Caco-2 (cell line): ENCODE measurements around the gene ZDHHC14. TPM values are rescaled to one million over a fixed set of nuclear protein-coding genes. Genes with fewer than 3 reads are reported as not detected.

Experiments used
- BruUV-seq: library from RNA; stranded (reverse); fragments of 400-500 nt; replicated peaks from 2 replicates; lab custom pipeline; 2021; lab: Mats Ljungman, UMichigan
- CTCF ChIA-PET: fragments of 300-600 bp; sonication (Branson Sonifier 250); formaldehyde crosslinking; loops from one replicate; lab custom pipeline; 2022; ENCODE audit warnings: antibody characterized with exemption; lab: Charles Lee
- POLR2A ChIA-PET: fragments of 300-600 bp; sonication (Branson Sonifier 250); formaldehyde crosslinking; loops from one replicate; lab custom pipeline; 2022; ENCODE audit warnings: antibody characterized with exemption; lab: Charles Lee
- DNase-seq, 2 experiments: peaks; one replicate each; pipeline versions ENCODE4 v3.0.0 to v3.0.0-alpha.2; 2020 to 2022
- H3K27me3 ChIP-seq: replicated peaks from 2 replicates; pipeline ENCODE4 v1.6.0; 2011; ENCODE audit warnings: low read length; ENCODE audit not compliant: control insufficient read depth, insufficient read depth
- H3K36me3 ChIP-seq: 2 replicates; pipeline ENCODE4 v1.5.1; 2011; ENCODE audit warnings: low read length; ENCODE audit not compliant: control insufficient read depth, insufficient read depth
- H3K4me1 ChIP-seq: fragments of 250-450 bp; sonication (Bioruptor Pico); 2 replicates; pipeline ENCODE4 v1.5.1; 2020; ENCODE audit warnings: mild to moderate bottlenecking
- H3K4me3 ChIP-seq: 2 replicates; pipeline ENCODE4 v1.5.1; 2011; ENCODE audit warnings: low read depth, mild to moderate bottlenecking, control low read depth, low read length
- H3K9me3 ChIP-seq: fragments of 250-450 bp; sonication (Bioruptor Pico); 2 replicates; pipeline ENCODE4 v1.5.1; 2020; ENCODE audit warnings: mild to moderate bottlenecking, moderate library complexity
- H3K27ac Mint-ChIP-seq: one replicate; pipeline ENCODE4 v1.8.0; 2022; ENCODE audit warnings: mixed read lengths; ENCODE audit not compliant: unreplicated experiment
- H3K27me3 Mint-ChIP-seq: one replicate; pipeline ENCODE4 v1.8.0; 2022; ENCODE audit warnings: mixed read lengths; ENCODE audit not compliant: insufficient read depth, unreplicated experiment
- H3K36me3 Mint-ChIP-seq: one replicate; pipeline ENCODE4 v1.8.0; 2022; ENCODE audit warnings: mild to moderate bottlenecking, mixed read lengths; ENCODE audit not compliant: insufficient read depth, unreplicated experiment
- H3K4me1 Mint-ChIP-seq: one replicate; pipeline ENCODE4 v1.8.0; 2022; ENCODE audit warnings: low read depth, mixed read lengths; ENCODE audit not compliant: unreplicated experiment
- H3K4me3 Mint-ChIP-seq: one replicate; pipeline ENCODE4 v1.8.0; 2022; ENCODE audit warnings: mild to moderate bottlenecking, moderate library complexity, mixed read lengths; ENCODE audit not compliant: unreplicated experiment
- H3K9me3 Mint-ChIP-seq: one replicate; pipeline ENCODE4 v1.8.0; 2022; ENCODE audit warnings: mixed read lengths; ENCODE audit not compliant: unreplicated experiment
- CTCF ChIP-seq, 2 experiments: fragments of 200-600 bp in 1 of 2; IDR thresholded peaks; 1 replicate in 1 of 2; 2 replicates in 1 of 2; pipeline versions ENCODE4 v1.5.1 to v1.8.0; 2011 to 2022; ENCODE audit warnings: antibody characterized with exemption in 1 of 2, control low read depth in 1 of 2, inconsistent platforms in 1 of 2, low read depth in 1 of 2, low read length in 1 of 2, mild to moderate bottlenecking in 1 of 2, moderate library complexity in 1 of 2; ENCODE audit not compliant: insufficient read depth in 1 of 2, severe bottlenecking in 1 of 2, unreplicated experiment in 1 of 2
- intact Hi-C: fragments of 100-400 bp; cut with micrococcal nuclease; formaldehyde crosslinking; loops from one replicate; pipeline ENCODE4 v1.10.0; 2022; ENCODE audit not compliant: unreplicated experiment
- total RNA-seq: library from RNA; stranded (reverse); gene quantifications from 2 replicates; pipeline ENCODE4 v1.2.3, GENCODE V29; 2022

The ZDHHC14 gene
- total RNA-seq, 1 experiment from 2014 or later: 22.1 TPM

GRCh38 chr6:157668713-157669112, 287.7 kb downstream of the ZDHHC14 start:
- H3K27me3 ChIP-seq: no peaks in the 10 kb centered on the region
- no peak for DNase-seq
- no peaks in the 10 kb centered on the region for H3K27me3 Mint-ChIP-seq
- no TSS peak for BruUV-seq
- H3K9me3 ChIP-seq: no peaks in the 10 kb centered on the region
- H3K9me3 Mint-ChIP-seq: no peaks in the 10 kb centered on the region
- no peaks in the 10 kb centered on the region for H3K4me1 ChIP-seq
- no peak overlapping the region for H3K4me3 ChIP-seq
- intact Hi-C loops: no loop called here
- POLR2A ChIA-PET: no interaction called here
- no peak overlapping the region for H3K4me3 Mint-ChIP-seq
- peaks cover 7% of the 10 kb centered on the region for H3K4me1 Mint-ChIP-seq
- no peak for TF ChIP-seq CTCF (IDR thresholded peaks at IDR 0.05; ENCODE audit: insufficient read depth in 1 of 2, low read depth in 1 of 2, low read length in 1 of 2, severe bottlenecking in 1 of 2, unreplicated experiment in 1 of 2)
- CTCF ChIA-PET: interaction anchor here (1.3 kb wide), 1 partner anchor 354 kb away, joined by 3 read pairs; no protein-coding TSS in a partner anchor
- H3K36me3 Mint-ChIP-seq: peaks cover 6% of the 10 kb centered on the region
- no peak overlapping the region for H3K27ac Mint-ChIP-seq
- H3K36me3 ChIP-seq: no peaks in the 10 kb centered on the region; the same call in 1 of the 2 replicates

GRCh38 chr6:157669323-157669722, 288.3 kb downstream of the ZDHHC14 start:
- Mint-ChIP-seq H3K27me3 (no peaks in the 10 kb centered on the region), H3K9me3 (no peaks in the 10 kb centered on the region), H3K4me3 (no peak overlapping the region), H3K4me1 (peaks cover 7% of the 10 kb centered on the region), H3K27ac (no peak overlapping the region), H3K36me3 (peaks cover 6% of the 10 kb centered on the region)
- BruUV-seq: no TSS peak
- POLR2A ChIA-PET: no interaction called here
- CTCF ChIA-PET: interaction anchor here (1.3 kb wide), 1 partner anchor 355 kb away, joined by 3 read pairs; no protein-coding TSS in a partner anchor
- no peak for TF ChIP-seq CTCF (IDR thresholded peaks at IDR 0.05; ENCODE audit: insufficient read depth in 1 of 2, low read depth in 1 of 2, low read length in 1 of 2, severe bottlenecking in 1 of 2, unreplicated experiment in 1 of 2)
- Histone ChIP-seq H3K4me3 (no peak overlapping the region), H3K27me3 (no peaks in the 10 kb centered on the region), H3K4me1 (no peaks in the 10 kb centered on the region), H3K36me3 (no peaks in the 10 kb centered on the region; the same call in 1 of the 2 replicates), H3K9me3 (no peaks in the 10 kb centered on the region)
- intact Hi-C loops: no loop called here
- DNase-seq: no peak

GRCh38 chr6:157669747-157670216, 288.8 kb downstream of the ZDHHC14 start:
- Mint-ChIP-seq H3K27me3 (no peaks in the 10 kb centered on the region), H3K36me3 (peaks cover 6% of the 10 kb centered on the region), H3K4me3 (no peak overlapping the region), H3K4me1 (peaks cover 7% of the 10 kb centered on the region), H3K9me3 (no peaks in the 10 kb centered on the region), H3K27ac (no peak overlapping the region)
- Histone ChIP-seq H3K27me3 (no peaks in the 10 kb centered on the region), H3K36me3 (no peaks in the 10 kb centered on the region; the same call in 1 of the 2 replicates), H3K4me3 (no peak overlapping the region), H3K9me3 (no peaks in the 10 kb centered on the region), H3K4me1 (no peaks in the 10 kb centered on the region)
- intact Hi-C loops: no loop called here
- ChIA-PET POLR2A (no interaction called here), CTCF (interaction anchor here (1.3 kb wide), 1 partner anchor 355 kb away, joined by 3 read pairs; no protein-coding TSS in a partner anchor)
- no peak for TF ChIP-seq CTCF (IDR thresholded peaks at IDR 0.05; ENCODE audit: insufficient read depth in 1 of 2, low read depth in 1 of 2, low read length in 1 of 2, severe bottlenecking in 1 of 2, unreplicated experiment in 1 of 2)
- BruUV-seq: no TSS peak
- DNase-seq: no peak
